Measurements from ENCODE around the gene CEP192.

CEP192 gene

DNA sequence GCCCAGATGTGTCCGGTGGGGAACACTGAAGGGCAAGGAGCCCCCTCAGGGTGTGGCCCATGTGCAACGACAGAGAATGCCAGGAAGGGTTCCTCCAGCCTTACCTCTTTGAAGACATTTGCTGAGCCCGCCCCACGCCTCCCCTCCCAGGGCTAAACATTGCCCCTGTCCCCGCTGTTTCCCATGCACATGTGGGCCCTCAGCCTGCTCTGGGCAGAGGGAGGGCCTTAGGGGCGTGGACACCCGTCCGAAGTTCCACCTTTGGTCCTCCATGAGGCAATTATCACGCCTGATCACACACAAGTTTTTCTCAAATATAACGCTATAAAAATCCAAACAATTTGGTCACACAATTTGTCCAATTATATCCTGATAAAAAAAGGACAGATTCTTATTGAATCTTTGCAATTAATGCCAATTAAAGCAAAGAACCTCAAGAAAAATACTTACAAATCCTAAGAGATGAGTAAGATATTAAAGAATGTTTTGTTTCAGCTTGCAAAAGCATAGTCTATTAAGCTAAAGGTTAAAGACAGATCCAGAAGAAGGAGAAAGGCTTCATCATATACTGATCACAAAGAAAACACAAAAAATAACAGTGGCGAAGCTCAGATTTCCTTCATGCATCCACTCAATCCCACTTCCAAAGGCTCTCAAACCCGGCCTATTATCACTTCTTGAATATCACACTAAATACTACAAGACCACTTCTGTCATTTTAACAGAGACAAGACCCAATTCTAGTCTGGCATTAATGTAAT, 172.2 kb downstream of the CEP192 start:
- TF ChIP-seq, protein P1, sequence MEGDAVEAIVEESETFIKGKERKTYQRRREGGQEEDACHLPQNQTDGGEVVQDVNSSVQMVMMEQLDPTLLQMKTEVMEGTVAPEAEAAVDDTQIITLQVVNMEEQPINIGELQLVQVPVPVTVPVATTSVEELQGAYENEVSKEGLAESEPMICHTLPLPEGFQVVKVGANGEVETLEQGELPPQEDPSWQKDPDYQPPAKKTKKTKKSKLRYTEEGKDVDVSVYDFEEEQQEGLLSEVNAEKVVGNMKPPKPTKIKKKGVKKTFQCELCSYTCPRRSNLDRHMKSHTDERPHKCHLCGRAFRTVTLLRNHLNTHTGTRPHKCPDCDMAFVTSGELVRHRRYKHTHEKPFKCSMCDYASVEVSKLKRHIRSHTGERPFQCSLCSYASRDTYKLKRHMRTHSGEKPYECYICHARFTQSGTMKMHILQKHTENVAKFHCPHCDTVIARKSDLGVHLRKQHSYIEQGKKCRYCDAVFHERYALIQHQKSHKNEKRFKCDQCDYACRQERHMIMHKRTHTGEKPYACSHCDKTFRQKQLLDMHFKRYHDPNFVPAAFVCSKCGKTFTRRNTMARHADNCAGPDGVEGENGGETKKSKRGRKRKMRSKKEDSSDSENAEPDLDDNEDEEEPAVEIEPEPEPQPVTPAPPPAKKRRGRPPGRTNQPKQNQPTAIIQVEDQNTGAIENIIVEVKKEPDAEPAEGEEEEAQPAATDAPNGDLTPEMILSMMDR (IDR thresholded peaks at IDR 0.05): no peak
- Histone ChIP-seq H3K9me3 (no peaks in the 10 kb centered on the region), H3K4me1 (ENCODE audit: control insufficient read depth in 1 of 2, insufficient read depth in 1 of 2, low read depth in 1 of 2, low read length in 1 of 2) (no peaks in the 10 kb centered on the region), H3K36me3 (no peaks in the 10 kb centered on the region), H3K27ac (no peak overlapping the region), H3K4me3 (ENCODE audit: low read depth in 1 of 2, low read length in 1 of 2) (no peak overlapping the region), H3K27me3 (no peaks in the 10 kb centered on the region)

DNA sequence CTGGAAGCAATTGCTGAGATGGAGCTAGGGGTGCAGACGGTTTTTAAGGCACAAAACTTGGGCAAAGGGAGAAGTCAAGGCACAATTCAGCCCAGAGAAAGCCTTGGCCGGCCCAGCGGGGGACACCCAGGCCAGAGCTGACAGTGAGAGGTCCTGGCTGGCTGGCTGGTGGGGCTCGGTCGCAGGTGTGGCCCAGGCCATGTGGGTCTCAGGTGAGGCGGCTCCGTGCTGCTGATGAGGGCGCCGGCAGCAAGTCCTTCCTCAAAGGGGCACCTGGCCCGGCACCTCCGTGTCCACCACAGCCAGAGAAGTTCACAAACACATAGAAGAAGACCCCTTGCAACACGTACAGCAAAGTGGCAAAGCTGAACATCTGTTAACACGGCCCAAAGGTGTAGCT, 173.2 kb downstream of the CEP192 start:
- Histone ChIP-seq H3K9me3 (no peaks in the 10 kb centered on the region), H3K4me3 (ENCODE audit: low read depth in 1 of 2, low read length in 1 of 2) (no peak overlapping the region), H3K36me3 (no peaks in the 10 kb centered on the region), H3K27me3 (no peaks in the 10 kb centered on the region), H3K4me1 (ENCODE audit: control insufficient read depth in 1 of 2, insufficient read depth in 1 of 2, low read depth in 1 of 2, low read length in 1 of 2) (no peaks in the 10 kb centered on the region), H3K27ac (no peak overlapping the region)
- TF ChIP-seq, protein P1 (IDR thresholded peaks at IDR 0.05): no peak

DNA sequence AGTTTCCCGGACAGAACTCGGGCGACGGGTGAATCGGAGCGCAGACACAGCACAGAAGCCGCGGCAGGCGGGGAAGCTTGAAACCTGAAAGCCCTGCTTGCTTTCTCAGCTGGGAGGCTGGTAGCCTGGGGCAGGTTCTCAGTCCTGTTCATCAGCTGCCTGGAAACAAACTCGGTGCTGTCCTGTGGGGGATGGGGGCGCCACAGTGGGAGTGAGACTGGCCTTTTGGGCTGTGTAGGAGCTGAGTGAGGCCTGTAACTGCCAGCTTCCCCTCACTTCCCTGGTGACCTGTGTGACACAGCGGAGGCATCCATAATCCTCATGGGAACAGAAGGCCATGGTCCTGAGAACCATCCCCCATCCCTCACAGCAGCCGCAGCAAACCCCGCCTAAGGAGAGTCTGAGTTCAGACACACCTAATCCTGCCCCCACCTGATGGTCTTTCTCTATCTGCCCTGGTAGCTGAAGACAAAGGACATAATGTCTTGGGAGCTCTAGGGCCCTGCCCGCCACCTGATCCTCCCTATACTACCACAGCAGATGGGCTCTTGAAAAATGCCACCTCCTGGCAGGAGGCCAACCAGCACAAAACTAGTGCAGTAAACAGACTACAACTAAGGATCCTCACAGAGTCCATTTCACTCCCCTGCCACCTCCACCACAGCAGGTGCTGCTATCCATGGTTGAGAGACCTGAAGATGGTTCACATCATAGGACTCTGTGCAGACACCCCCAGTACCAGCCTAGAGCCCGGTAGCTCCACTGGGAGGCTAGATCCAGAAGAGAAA, 174.7 kb downstream of the CEP192 start:
- H3K9me3 ChIP-seq: no peaks in the 10 kb centered on the region
- no peaks in the 10 kb centered on the region for H3K4me1 ChIP-seq (ENCODE audit: control insufficient read depth in 1 of 2, insufficient read depth in 1 of 2, low read depth in 1 of 2, low read length in 1 of 2)
- TF ChIP-seq, protein P1 (IDR thresholded peaks at IDR 0.05): no peak
- peaks cover 4% of the 10 kb centered on the region for H3K27me3 ChIP-seq
- H3K27ac ChIP-seq: no peak overlapping the region
- no peak overlapping the region for H3K4me3 ChIP-seq (ENCODE audit: low read depth in 1 of 2, low read length in 1 of 2)
- no peaks in the 10 kb centered on the region for H3K36me3 ChIP-seq

GRCh38 chr18:13173578-13174145, 182.5 kb downstream of the CEP192 start:
- no peak overlapping the region for H3K4me3 ChIP-seq (ENCODE audit: low read depth in 1 of 2, low read length in 1 of 2)
- no peak overlapping the region for H3K27ac ChIP-seq
- peaks cover 4% of the 10 kb centered on the region for H3K27me3 ChIP-seq
- H3K36me3 ChIP-seq: no peaks in the 10 kb centered on the region
- TF ChIP-seq, protein P1 (IDR thresholded peaks at IDR 0.05): no peak
- no peaks in the 10 kb centered on the region for H3K9me3 ChIP-seq
- H3K4me1 ChIP-seq (ENCODE audit: control insufficient read depth in 1 of 2, insufficient read depth in 1 of 2, low read depth in 1 of 2, low read length in 1 of 2): no peaks in the 10 kb centered on the region
